ENCODE measurements around the gene NBAS.
"Not testable (repeated sequence)": the region's sequence is repeated elsewhere in the genome, so short reads cannot be mapped to it uniquely, and the experiment has no call there.

Gene NBAS

DNA sequence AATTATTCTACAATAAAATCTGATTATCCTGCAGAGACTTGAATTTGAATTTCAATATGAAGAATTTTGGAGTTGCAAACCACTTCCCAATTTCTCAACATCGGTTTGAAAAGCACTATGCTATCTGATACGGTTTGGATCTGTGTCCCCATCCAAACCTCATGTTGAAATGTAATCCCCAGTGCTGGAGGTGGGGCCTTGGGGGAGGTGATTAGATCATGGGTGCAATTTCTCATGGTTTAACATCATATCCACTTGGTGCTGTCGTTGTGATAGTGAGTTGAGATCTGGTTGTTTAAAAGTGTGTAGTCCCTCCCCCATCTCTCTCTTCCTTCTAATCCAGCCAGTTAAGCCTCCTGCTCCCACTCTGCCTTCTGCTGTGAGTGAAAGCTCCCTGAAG lies 205.7 kb downstream of the NBAS start:
- no peak for DNase-seq

- peak; percentile 10 for DNase-seq
These were observed 206.4 kb downstream of the NBAS start for GRCh38 chr2:15354596-15355366.

DNA sequence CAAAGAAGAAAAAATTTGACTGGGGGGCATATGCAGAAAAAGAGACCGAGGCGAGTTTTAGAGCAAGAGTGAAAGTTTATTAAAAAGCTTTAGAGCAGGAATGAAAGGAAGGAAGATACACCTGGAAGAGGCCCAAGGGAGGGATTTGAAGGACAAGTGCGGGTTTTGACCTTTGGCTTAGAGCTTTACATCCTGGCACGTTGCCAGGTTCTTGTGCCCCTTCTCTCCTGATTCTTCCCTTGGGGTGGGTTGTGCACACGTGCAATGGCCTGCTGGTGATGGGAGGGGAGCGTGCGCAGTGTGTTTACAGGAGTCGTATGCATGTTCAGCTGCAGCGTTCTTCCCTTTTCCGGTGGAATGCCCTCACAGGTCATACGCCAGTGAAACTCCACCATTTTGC lies 208.8 kb downstream of the NBAS start:
- DNase-seq: no peak

- DNase-seq: no peak
These were observed 212.5 kb downstream of the NBAS start for GRCh38 chr2:15348636-15349035.

DNA sequence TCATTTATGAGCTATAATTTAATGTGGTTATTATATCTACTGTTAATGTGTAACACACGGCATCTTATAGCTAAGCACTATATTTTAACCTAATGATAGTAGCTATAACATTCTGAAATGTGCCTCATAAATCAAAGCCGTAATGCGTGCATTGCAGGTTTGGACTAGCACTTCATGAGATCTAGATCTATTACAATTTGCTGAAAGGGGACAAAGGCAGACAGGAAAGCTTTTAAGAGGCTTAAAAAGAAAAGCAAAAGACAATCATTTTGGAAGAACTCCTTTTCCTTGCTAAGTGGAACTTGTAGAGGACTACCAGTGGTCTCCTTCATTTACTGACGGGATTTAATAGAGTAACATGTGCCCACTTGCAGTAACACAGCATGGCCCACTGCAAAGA lies 213.1 kb downstream of the NBAS start:
- no peak for DNase-seq

DNA sequence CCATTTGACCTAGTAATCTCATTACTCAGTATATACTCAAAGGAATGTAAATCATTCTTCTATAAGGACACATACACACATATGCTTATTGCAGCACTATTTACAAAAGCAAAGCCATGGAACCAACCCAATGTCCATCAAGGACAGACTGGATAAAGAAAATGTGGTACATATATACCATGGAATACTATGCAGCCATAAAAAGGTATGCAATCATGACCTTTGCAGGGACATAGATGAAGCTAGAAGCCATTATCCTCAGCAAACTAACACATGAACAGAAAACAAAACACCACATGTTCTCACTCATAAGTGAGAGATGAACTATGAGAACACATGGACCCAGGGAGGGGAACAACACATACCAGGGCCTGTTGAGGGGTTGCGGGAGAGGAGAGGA lies 214.5 kb downstream of the NBAS start:
- no peak for DNase-seq

GRCh38 chr2:15337996-15338666 lies 223.0 kb downstream of the NBAS start:
- DNase-seq: no peak

DNA sequence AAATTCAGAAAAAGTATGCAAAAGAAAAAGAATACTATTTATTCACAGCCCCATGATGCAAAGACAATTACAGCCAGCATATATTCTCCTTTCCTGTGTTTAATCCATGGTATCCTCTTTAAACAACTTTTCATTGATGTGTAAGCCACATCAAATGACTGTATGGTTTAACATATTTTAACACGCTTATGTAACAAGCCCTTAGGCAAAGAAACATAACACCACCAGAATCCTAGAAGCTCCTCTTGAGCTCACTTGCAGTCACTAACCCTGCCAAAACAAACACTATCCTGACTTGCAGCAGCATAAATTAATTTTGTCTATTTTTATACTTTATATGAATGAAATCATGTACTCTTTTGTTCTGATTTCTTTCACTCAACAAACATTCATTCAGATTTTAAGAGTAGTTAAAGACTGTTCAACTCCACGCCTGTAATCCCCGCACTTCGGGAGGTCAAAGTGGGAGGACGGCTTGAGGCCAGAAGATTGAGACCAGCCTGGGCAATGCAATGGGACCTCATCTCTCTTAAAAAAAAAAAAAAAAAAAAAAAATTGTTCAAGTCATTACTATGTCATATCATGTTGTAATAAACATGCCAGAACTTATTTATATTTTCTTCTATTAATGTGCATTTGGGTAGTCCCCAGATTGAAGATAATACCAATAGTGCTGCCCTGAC lies 226.3 kb downstream of the NBAS start:
- DNase-seq: no peak

GRCh38 chr2:15331787-15332186 lies 229.3 kb downstream of the NBAS start:
- no peak for DNase-seq

- DNase-seq: no peak
These were observed 235.8 kb downstream of the NBAS start for GRCh38 chr2:15325296-15325695.

GRCh38 chr2:15323227-15323626 lies 237.9 kb downstream of the NBAS start:
- no peak for DNase-seq

DNA sequence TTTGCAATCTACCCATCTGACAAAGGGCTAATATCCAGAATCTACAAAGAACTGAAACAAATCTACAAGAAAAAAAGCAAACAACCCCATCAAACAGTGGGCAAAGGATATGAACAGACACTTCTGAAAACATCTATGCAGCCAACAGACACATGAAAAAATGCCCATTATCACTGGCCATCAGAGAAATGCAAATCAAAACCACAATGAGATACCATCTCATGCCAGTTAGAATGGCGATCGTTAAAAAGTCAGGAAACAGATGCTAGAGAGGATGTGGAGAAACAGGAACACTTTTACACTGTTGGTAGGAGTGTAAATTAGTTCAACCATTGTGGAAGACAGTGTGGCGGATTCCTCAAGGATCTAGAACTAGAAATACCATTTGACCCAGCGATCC lies 239.7 kb downstream of the NBAS start:
- DNase-seq: not testable (repeated sequence)

- no peak for DNase-seq
These were observed 244.7 kb downstream of the NBAS start for GRCh38 chr2:15316370-15316814.

DNA sequence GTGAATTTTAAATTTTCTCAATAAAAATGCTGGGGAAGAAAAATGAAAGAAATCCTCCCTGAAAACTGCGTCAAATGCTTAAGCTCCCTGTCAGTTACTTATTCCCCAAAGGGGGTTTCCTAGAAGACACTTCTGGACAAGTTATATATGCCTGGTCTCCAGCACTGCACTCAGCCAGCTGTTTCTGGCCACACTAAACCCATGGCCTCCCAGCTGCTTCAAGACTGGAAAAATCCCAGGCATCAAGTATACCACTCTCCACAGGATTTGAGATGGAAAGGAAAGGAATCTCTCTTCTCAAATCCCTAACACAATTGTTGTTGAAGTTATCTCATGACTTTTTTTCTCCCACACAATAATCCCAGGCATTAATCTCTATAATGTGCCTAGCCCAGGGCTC lies 245.7 kb downstream of the NBAS start:
- no peak for DNase-seq

GRCh38 chr2:15313657-15314056 lies 247.5 kb downstream of the NBAS start:
- DNase-seq: peak; percentile 46

DNA sequence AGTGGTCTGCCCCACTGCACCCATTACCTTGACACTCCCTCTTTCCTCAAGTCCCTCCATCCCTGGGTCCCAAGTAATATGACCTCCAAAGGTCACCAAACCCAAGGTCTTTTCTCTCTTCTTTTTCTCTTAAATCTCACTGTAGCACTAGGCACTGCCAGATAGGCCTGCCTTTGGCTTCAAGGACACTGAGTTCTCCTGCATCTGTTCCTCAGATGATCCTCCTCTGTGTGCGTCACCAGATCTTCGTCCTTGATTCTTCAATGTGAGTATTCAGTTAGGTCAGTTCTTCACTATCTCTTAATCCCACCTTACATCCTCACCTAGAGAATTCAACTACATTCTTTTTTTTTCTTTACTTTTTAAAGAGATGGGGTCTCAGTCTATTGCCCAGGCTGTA lies 249.2 kb downstream of the NBAS start:
- no peak for DNase-seq

DNA sequence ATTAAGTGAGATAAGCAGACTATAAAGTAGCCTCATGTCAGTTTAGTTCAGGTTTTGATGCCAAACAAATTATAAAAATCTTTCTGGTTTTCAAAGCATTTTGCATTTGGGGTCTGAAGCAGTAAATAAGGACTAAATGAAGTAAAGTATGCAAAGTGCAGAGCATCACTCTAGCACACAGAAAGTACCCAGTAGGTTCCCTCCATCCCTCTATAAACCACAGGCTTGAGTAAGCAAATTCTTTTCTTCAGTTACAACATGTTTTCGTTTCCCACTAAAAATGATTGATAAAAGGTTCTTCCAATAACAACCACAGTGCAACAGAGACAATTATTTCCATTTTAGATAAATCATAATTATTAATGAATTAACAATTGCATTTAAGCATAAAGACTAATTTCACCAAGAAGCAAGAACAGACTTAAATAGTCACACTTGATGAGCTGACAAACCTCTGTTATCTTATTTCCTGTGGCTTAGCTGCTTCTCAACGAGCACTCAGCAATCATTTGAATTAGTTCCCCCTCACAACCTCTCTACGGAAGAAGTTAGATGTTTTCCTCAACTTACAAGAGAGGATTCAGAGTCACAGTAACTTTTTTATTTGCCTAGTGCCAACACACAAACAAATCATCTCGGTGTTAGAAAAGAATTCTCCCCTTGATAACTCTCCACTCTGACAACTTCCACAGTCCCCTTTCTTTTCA lies 249.8 kb downstream of the NBAS start:
- DNase-seq: no peak

- DNase-seq: no peak
These were observed 253.6 kb downstream of the NBAS start for GRCh38 chr2:15307526-15307925.

GRCh38 chr2:15306706-15307105 lies 254.4 kb downstream of the NBAS start:
- DNase-seq: no peak

- DNase-seq: no peak
These were observed 257.3 kb downstream of the NBAS start for GRCh38 chr2:15303874-15304273.

DNA sequence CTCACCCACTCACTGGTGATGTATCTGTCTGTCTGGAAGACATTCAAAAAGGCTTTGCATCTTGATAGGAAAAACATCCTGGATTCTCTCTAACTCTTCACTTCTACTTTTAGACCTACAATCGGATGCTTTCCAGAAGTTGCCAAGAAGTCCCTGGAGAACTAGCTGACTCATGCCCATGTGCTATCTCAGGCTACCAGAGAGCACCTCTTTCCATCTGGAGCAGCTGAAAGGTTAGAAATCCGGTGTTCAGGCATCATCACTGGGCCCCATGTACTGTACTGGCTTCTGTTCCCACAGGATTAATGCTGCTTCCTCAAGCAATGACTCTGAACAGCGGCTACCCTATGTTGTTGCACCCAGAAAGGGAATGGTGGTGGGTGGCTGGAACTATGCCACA lies 259.0 kb downstream of the NBAS start:
- DNase-seq: no peak

GRCh38 chr2:15300624-15301573 lies 260.2 kb downstream of the NBAS start:
- DNase-seq: no peak
